ENCODE results near the gene DQX1. TPM values are rescaled to one million over a fixed set of nuclear protein-coding genes. Genes with fewer than 3 reads are reported as not detected.
"Not testable (repeated sequence)": the region's sequence is repeated elsewhere in the genome, so short reads cannot be mapped to it uniquely, and the experiment has no call there.

The DQX1 gene, protein sequence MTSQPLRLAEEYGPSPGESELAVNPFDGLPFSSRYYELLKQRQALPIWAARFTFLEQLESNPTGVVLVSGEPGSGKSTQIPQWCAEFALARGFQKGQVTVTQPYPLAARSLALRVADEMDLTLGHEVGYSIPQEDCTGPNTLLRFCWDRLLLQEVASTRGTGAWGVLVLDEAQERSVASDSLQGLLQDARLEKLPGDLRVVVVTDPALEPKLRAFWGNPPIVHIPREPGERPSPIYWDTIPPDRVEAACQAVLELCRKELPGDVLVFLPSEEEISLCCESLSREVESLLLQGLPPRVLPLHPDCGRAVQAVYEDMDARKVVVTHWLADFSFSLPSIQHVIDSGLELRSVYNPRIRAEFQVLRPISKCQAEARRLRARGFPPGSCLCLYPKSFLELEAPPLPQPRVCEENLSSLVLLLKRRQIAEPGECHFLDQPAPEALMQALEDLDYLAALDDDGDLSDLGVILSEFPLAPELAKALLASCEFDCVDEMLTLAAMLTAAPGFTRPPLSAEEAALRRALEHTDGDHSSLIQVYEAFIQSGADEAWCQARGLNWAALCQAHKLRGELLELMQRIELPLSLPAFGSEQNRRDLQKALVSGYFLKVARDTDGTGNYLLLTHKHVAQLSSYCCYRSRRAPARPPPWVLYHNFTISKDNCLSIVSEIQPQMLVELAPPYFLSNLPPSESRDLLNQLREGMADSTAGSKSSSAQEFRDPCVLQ
- not detected in 2 replicates for total RNA-seq (2014; rRNA removed; shearing (Covaris generic))

DNA sequence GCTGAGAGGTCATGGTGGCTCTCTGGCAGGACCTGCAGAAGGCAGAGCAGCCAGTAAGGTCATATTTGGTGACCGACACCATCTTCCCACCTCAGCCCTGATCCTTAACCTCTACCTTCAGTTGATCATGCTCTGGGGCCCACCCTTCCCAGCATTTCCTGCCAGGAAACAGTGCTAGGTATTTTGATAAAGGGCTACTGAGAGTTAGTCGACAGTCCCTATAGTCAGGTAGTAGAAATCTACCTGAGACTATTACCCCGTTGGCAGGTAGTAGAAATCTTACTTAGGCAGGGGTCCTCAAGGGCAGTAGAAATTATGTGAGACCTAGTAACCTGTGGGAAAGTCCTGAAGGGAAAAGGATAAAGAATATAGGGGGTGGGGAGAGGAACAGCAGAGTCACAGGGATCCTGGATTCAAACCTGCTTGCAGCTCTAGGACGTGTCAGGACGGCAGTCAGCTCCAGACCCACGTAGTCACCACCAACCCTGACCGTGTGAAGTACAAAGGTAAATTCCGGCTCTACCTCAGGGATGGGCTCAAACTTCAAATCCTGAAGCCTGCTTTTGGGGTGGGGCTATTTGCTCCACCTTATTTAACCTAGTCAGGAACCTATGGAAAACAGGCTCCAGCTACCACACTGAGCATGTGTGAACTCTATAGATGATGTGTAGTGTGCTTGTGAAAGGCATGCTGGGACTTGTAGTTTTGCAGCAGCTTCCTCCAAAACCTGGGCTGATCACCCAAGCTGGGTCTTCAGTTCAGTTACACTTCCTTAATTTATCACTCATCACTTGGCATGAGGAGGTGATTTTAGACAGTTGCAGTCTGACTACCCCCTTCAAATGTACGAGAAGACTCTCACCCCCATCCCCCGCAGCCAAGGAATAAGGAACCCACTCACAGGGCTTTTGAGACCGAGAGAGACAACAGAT lies at the start of gene DQX1:
Gene DQX1, minus strand, starts transcription at position 515 of the 932 bp plus-strand sequence. Its CDS starts 502 bp downstream, at position 13.
- DNase-seq (ENCODE audit: low read depth), result peak; percentile 30

DNA sequence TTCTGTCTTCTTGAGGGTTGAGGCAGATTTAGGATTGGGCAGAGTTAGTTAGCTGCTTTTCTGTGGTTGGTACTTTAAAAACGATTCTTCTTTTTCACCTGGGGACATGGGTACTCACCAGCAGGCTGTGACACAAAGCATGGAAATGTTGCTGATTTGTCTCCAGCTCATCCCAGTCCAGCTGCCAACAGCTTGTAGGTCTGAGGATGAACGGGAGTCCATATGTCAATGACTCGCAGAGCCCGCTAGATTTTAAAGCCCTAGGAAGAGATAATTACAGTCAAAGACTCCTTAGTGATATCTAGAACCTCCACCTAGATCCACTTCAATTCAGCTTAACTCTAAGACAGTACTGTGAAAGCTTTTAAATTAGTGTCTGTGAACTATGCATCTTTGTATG lies 49.3 kb upstream of the DQX1 start:
- DNase-seq (ENCODE audit: low read depth), result no peak

DNA sequence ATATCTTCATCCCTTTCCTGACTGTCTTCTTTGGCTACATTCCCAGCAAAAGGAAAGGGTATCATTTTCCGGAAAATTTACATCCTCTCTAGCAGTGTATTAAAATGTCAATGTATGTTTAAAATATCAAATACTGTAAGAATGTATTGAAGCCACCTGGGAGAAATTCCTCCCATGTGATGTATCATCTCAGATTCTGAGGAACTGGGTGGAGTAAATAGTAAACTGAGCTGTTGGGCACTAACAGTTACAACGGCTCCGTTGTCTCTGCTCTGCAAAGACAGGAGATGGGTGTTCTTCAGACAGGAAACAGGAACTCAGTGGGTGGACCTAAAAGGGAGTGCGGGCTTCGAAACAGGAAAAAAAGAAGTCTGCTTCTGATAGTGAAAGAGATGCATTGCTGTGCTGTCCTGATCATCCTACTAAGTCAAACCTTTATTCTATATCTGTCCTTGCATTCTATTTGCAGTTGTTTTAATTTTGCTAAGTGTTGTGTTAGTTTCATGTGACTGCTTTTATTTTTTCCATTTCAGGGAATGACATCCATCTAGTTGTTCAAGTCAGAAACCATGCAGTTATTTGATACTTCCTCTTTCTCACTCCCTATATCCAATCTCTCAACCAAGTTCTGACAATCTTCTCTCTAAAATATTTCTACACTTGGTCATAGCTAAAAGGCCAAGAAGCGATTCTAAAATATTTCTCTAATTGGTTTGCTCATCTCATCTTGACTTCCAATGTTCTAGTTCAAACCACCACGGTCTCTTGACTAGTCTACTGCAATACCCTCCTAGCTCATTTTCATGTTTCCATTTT lies 47.9 kb upstream of the DQX1 start:
- DNase-seq (ENCODE audit: low read depth), result peak; percentile 64

DNA sequence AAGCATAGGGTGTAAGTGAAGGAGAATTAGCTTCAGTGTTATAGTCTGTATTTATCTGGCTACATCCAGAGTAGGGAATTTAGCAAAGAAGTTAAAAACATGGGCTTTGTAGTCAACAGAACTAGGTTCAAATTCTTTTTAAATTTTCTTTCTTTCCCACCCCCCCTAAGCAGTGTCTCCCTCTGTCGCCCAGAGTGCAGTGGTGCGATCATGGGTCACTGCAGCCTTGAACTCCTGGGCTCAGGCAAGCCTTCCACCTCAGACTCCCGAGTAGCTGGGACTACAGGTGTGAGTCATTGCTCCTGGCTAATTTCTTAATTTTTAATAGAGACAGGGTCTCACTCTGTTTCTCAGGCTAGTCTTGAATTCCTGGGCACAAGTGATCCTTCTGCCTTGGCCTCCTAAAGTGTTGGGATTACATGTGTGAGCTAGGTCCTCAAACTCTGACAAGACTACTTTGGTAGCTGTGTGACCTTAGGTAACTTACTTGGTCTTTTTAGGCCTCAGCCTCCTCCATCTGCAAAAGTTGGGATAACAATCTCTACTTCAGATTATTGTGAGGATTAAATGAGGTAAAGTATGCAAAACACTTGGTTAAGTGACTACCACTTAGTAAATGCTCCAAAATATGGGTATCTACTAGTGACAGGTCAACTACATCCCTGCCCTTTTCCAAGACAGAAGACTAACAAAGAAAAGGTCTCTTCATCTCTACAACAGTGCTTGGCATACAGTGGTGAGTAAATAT lies 46.3 kb upstream of the DQX1 start:
- DNase-seq (ENCODE audit: low read depth), result no peak

DNA sequence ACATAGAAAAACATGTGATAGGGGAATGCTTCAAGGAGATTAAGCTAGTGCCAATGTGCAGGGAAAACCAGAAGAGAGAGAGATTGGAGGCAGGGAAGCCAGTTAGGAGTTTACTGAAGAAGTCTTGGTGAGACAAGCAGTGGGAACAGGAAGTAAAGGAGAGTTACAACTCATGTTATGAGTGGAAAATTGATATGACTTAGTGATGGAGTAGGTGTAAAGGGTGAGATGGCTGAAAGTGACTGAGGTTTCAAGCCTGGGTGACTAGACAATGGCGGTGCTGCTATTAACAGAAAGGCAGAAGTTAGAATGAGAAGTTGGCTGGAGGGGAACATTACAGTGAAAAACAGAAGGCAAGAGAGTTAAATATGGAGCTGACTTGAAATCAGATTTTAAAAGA lies 45.0 kb upstream of the DQX1 start:
- no peak for DNase-seq (ENCODE audit: low read depth)

DNA sequence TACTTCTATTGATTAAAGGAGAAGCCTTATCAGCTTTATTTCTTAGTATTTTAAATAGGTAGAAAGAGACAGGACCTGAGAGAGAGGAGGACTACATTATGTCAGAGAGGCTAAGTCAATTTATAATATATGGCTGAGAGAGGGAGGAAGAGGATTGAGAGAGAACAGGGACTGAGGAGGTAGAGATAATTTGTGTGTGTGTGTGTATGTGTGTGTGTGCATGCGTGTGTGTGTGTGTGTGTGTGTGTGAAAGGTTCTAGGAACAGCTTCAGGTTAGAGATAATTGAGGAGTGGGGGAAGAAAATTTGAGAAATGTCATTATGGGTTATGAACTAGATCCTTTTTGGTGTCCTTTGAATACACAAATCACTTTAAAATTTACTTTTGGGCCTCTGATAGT lies 43.7 kb upstream of the DQX1 start:
- no peak for DNase-seq (ENCODE audit: low read depth)

DNA sequence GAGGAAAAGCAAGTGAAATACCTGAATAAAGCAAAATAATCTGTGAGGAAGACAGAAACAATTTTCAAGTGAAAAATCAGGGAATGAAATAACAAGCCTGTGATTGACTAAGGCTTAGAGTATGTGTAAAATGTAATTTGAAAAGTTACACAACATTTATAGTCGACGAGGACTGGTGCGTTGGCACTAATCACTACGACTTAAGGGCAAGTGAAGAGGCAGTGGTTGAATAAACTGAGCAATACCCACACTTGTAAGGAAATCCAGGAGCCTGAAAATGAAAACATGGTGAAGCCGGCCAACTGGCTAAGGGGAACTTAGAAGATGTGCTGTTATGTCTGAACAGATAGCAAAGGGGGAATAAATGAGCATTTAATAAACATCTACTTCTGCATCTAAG lies 41.9 kb upstream of the DQX1 start:
- DNase-seq (ENCODE audit: low read depth), result peak; percentile 85

DNA sequence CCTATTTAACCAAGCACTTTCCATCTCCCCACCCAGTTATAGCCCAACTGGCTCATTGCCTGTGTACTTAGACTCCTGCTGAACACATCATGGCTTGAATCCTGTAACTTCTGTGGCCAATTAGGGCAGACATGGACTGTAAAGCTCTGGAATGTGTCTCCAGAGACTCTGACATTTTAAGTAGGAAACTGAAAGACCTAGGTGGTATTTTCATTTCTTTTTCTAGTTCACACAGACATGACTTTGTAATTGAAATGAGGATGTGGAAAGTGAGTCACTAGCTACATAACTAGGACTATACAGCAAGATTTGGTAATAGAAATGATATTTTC lies 40.7 kb upstream of the DQX1 start:
- peak; percentile 88 for DNase-seq (ENCODE audit: low read depth)

DNA sequence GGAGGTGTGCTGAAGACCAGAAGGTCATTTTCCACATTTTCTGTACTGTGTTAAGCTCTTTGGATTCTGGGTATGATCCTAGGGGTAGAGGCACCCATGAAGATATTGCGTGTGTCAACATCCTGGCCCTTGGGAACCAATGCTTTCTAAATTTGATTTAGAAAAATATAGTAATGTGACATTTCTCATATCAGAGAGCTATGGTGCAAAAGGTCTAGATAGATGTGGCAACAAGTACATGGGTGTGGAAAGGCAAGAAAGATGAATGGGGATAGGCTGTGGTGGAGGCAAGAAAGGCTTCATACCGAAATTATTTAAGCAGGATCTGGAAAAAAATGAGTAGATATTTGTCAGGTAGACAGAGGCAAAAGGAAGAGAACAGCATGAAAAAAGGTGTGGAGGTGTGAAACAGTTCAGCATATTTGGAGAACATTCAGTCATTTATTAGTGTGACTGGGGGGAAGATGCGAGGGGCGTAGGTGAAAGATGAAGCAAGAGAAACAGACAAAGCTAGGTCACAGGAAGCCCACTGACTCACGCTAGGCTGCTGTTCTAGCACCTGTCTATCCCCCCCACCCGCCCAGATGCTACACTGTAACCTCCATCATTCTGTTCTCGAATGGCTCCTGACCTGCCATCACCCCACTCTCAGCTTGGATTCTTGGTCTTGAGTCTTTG lies 40.2 kb upstream of the DQX1 start:
- no peak for DNase-seq (ENCODE audit: low read depth)

DNA sequence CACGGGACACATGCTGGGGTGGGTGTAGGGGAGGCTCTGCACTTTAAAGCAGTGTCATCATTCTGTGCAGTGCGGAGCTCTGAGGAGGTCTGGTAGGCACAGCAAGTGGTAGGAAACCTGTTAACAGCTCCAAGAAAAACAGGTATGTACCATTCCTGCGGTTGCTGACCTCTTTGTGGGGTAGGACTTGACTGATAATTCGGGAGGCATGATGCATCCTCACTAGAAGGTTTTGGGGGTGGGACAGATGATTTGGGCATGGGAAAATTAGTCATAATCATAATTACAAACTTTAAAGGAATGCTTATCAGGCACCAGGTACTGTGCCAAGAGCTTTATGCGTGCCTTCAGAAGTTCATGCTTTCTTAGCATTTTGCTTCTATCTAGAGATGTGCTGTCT lies 38.2 kb upstream of the DQX1 start:
- DNase-seq (ENCODE audit: low read depth), result peak; percentile 95

DNA sequence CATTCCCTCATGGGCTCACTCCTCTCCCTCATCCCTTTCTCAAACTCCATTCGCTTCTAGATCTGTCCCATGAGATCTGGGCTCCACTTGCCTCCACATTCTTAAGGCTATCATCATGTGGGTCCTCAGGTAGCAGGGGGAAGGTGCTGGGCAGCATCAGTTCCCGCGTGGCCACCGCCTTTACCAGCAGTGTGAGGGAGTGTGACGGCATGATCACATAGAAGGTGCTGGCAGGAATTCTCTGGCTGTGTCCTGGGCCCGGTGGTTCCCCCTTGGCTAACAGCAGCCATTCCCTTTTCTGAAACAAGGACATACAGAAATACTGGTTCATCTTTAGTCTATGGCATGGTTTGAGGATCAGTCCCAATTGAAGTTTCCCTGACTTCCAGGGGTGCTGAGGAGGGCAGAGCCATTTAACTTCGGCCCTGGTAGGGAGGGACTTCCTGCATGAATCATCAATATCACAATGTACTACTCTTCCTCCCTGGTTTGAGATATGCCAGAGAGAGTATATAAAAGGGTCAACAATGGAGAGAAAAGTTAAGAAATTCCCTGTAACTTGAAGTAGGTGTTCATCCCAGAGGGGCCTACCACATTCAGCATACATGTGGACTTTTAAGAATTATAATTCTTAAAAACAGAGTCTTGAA lies 36.2 kb upstream of the DQX1 start:
- no peak for DNase-seq (ENCODE audit: low read depth)

DNA sequence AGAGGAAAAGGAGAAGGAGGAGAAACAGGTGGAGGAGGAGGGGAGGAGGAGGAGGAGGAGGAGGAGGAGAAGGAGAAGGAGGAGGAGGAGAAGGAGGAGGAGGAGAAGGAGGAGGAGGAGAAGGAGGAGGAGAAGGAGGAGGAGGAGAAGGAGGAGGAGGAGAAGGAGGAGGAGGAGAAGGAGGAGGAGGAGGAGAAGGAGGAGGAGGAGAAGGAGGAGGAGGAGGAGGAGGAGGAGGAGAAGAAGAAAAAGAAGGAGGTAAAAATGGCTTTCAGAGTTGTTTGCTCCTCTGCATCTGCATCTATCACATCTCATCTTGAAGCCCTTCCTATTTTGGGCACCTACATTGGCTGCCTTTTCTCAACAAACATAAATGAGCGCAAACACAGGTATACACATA lies 35.0 kb upstream of the DQX1 start:
- DNase-seq (ENCODE audit: low read depth), result not testable (repeated sequence)

DNA sequence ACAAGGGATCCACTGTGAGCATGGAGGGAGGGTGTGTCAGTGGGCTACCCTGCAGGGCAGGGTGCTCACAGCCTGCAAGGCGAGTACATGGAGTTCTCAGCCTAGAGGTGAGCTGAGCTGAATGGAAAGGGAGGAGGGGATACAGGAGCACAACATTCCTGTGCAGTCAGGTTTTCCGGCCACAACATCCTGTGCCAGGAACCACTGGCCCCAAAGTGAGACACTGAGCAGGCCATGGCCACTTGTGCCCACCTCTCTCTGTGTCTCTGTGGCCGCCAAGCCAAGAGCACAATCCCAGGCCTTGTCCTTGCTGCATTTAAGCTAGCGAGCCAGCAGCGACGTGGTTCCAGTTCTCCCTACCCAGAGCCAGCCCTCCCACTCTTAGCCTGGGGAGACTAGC lies 34.6 kb upstream of the DQX1 start:
- DNase-seq (ENCODE audit: low read depth), result peak; percentile 81

DNA sequence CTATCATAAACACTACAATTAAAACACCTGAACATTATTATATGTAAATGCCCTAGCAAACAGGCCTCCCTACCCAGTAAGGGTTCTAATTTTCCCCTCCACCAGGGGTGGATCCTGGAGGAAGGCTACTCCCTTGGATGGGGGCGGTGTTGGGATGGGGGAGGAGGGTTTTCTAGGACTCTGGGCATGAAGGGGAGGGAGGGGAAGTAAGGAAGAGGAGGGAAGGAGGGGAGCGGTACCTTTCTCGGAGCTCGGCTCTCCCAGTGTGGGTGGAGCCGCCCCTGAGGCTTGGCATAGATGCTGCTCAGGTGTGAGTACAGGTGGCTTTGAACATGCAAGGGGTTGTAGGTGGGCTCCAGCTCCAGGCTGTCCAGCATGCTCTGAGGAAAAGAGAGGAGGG lies 33.9 kb upstream of the DQX1 start:
- DNase-seq (ENCODE audit: low read depth), result no peak

DNA sequence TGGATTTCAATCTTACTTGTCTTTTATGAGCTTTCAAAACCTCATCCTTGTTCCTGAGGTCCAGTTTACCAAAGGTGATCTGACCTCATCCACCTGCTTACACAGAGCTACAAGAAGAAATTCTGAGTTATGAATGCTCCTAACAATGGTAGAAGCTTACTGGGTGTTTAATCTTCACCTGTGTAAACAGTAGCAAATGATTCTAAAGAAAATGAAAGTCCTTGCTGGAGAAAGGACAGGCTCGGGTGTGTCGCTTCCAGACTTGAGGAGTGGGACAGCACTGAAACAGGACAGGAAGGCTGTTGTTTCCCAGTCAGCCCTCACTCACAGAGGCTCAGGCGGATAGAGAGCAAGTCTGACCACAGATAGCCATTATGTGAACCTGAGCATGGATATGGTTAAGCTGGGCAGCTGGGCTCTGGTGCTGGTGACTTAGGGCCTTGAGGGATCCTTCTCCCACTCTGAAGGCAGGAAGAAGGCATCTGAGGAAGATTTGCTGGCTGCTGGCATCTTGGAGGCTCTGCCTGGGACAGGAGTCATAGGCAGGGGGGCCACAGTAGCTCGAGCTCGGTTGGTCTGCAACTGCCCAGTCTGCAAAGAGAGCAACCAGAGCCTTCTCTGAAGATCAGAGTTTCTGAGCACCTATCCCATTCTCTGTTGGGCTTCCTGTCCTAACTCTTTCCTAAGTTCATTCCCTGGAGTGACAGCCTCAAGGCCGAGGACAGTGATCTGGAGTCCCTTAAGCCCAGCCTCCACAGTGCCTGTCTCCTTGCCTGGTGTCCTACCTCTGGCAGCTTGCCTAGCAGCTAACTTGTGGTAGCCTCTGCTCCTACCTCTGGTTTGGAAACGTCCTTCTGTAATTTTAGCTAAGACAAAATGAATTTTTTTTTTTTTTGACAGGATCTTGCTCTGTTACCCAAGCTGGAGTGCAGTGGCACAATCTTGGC lies 32.5 kb upstream of the DQX1 start:
- DNase-seq (ENCODE audit: low read depth), result no peak

DNA sequence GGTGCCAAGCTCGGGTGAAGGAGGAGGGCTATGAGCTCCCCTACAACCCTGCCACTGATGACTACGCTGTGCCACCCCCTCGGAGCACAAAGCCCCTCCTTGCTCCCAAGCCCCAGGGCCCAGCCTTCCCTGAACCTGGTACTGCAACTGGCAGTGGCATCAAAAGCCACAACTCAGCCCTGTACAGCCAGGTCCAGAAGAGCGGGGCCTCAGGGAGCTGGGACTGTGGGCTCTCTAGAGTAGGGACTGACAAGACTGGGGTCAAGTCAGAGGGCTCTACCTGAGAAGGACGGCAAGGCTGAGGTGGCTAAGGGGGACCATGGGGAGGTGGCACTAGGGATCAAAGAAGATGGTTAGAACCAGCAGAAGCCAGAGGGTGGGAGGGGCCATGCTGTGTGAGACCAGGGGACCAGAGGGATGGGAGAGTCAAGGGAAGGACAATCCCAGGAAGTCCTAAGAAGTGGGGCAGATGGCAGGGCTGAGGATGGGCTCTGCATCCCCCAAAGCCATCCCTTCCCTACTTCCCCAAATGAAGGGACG lies 30.9 kb upstream of the DQX1 start:
- no peak for DNase-seq (ENCODE audit: low read depth)

DNA sequence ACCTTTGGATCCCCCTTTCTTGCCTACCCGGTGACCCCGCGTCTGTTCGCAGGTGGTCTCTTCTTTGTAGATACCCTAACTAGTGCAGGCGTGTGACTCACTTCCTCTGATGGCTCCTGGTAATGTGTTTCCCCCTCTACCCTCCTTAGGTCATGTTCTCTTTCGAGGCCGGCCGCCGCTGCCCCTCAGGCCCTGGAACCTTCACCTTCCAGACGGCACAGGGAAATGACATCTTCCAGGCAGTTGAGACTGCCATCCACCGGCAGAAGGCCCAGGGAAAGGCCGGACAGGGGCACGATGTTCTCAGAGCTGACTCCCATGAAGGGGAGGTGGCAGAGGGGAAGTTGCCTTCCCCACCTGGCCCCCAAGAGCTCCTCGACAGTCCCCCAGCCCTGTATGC lies 30.1 kb upstream of the DQX1 start:
- DNase-seq (ENCODE audit: low read depth), result no peak

DNA sequence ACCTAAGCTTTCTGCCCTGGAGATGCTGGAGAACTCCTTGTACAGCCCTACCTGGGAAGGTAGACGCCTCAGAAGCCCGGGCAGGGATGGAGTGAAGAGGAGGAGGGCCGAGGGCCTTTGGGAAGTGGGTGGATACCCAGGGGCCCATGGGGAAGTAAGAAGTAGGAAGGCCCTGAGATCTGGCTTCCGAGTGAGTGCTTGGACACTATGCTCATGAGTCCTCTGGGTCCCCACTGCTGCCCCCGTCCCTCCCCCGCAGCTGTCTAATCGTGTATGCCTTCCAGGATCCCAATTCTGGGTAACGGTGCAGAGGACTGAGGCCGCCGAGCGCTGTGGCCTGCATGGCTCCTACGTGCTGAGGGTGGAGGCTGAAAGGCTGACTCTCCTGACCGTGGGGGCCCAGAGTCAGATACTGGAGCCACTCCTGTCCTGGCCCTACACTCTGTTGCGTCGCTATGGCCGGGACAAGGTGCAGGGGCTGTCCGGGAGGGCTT lies 29.6 kb upstream of the DQX1 start:
- no peak for DNase-seq (ENCODE audit: low read depth)

Measured in M059J (cell line).